HTERT RPE-1 (cell line): ENCODE results near the gene TMPRSS11B.
"Not testable (repeated sequence)": the region's sequence is repeated elsewhere in the genome, so short reads cannot be mapped to it uniquely, and the experiment has no call there.

Source experiments
- in situ Hi-C: fragments of 300-500 bp; cut with MboI; formaldehyde crosslinking; loops from 4 replicates; pipeline ENCODE4 v1.14.3; 2020; ENCODE audit warnings: low sequenced_read_pairs

TMPRSS11B gene

DNA sequence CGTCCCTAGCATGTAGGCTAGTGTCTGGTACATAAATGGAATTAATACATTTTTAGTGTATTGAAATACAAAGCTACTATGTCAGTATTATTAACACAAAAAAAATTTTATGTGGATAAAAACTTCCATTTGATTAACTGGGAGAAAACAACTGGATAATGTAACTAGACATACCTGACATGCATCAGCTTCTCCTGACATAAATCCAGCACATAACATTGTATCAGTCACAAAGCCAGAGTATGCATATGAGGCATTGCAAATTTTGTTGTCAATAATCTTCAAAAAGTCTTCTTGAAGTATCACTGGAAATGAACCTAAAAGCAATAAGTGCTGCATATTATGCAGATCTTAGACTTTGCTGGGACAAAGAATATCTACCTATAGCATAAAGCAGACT lies 16.9 kb downstream of the TMPRSS11B start:
- in situ Hi-C loops: no loop called here

DNA sequence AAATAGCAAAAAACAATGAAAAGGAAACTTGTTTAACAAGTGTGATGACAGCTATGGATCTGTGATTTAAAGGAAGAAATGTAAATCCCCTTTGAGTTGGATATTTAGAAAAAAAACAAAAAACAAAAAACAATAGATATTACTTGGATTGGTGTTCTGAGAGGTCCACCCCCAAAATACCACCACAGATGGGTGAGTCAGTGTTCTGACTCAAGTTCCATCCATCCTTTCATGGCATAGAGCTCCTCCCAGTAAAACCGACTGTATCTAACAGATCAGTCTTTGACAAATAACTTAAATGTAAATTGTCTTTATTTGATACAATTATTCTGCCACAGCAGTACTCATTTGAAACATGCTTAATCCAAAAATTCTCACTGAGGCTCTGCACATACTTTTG lies 27.4 kb downstream of the TMPRSS11B start:
- in situ Hi-C loops: no loop called here

DNA sequence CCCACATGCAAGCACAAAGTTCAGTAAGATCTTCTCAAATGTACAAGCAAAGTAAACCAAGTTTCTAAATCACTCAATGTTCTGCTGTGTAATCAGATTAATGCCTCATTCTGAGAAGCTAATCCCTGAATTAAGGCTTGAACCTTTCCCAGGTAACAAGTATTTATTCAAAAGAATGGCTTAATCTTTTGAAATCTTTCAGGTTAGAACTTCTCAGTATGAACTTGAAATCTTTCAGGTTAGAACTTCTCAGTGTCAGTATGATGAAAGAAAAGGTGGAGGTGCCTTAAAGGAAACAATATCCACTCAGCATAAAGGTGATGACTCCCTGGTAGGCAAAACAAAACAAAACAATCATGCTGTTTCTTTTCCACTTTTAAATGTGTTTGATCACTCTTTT lies 29.0 kb downstream of the TMPRSS11B start:
- in situ Hi-C loops: no loop called here

DNA sequence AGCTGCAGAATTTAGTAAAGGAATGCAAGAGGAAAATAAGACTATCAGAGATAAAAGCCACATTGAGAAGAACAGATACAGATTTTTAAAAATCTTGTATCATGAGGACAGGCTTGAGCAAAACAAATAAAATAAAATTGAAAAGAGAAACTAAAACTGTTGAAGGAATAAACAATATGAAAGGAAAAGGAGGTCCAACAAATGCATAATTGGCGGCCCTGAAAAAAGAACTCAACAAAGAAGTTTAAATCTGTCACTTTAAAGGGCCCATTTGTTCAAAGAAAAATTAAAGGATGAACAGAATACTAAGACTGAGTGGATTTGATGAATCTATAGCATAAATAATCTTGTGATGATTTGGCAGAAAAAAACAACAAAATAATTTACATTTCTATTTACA lies 36.5 kb downstream of the TMPRSS11B start:
- in situ Hi-C loops: no loop called here

DNA sequence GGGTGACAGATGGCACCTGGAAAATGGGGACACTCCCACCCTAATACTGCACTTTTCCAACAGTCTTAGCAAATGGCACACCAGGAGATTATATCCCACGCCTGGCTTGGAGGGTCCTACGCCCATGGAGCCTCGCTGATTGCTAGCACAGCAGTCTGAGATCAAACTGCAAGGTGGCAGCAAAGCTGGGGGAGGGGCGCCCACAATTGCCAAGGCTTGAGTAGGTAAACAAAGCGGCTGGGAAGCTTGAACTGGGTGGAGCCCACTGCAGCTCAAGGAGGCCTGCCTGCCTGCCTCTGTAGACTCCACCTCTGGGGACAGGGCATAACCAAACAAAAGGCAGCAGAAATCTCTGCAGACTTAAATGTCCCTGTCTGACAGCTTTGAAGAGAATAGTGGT lies 51.2 kb downstream of the TMPRSS11B start:
- in situ Hi-C loops: not testable (repeated sequence)

DNA sequence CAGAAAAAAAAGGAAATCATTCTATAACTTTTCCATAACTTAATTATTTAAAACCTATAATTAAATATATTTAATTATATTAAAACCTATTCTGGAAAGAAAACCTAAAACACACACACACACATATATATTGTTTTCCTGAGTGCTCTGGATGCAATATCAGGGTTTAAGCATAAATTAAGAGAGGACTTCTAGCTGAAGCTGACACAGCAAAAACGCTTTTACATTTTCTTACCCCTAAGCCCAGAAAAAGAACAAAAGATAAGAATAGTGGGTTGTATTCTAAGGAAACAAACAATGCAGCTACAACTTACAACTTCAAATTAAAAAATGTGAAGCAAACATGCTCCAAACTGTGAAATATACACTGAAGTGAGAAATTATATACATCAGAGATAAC lies 52.3 kb downstream of the TMPRSS11B start:
- in situ Hi-C loops: no loop called here

DNA sequence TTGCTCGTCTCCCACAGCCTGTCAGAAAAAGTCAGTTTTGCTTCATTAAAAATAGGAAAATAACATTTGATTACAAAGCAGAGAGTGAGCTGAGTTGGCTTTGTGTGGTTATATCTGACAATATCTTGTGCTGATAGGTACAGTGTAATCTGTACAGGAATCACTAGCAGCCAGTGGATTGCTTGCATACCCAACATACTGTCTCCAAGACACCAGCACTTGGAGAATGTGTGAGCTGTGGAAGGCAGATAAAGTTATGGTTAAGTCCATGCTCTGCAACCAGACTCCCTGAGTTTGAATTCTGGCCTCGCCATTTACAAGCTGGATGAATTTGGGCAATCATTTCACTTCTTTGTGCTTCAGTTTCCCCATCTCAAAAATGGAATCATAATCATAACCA lies 58.3 kb downstream of the TMPRSS11B start:
- in situ Hi-C loops: no loop called here

DNA sequence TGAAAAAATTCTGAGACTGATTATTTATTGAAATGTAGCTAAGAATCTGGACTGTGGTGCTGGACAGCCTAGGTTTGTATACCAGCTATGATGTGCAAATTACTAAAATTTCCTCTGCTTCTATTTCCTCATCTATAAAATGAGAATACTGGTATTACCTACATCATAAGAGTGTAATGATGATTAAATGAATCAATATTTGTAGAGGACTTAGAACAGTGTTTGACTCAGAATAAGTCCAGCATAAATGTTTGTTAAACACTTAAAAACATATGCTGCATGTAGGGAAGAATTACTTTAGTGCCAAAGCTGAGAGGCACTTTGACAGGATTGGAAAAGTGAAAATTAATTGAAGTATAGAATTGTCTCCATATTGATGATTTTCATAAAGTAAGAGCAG lies 60.6 kb downstream of the TMPRSS11B start:
- in situ Hi-C loops: no loop called here

DNA sequence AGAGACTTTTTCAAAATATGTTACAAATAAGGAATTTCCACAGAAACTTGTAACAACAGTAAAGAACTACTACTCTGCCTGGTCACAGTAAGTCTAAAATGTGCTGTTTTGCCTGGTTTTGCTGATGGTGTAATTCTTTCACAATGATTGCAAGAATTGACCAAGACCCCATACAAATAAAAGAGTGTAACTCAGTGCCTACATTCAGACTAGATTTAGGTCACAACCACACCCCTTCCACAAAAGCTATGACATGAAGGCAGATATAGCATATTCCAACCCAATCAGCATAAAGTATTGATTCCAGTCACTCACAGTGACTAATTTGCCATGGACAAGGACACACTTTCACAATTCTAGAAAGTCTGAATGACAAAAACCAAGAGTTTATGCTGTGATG lies 62.1 kb downstream of the TMPRSS11B start:
- in situ Hi-C loops: no loop called here

DNA sequence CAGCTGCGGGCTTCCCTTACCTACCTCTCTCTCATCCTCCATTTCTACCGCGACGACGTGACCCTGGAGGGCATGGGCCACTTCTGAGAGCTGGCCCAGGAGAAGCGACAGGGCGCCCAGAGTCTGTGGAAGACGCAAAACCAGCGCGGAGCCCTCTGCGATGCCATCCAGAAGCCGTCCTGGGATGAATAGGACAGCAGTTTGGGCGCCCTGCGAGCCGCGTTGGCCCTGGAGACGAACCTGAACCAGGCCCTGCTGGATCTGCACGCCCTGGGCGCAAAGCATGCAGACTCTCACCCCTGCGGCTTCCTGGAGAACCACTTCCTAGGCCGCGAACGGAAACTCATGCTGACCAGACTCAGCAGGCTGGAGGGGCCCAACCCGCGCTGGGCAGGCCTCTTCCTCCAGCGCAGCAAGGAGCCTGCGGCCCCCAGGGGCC lies 63.1 kb downstream of the TMPRSS11B start:
- in situ Hi-C loops: no loop called here

DNA sequence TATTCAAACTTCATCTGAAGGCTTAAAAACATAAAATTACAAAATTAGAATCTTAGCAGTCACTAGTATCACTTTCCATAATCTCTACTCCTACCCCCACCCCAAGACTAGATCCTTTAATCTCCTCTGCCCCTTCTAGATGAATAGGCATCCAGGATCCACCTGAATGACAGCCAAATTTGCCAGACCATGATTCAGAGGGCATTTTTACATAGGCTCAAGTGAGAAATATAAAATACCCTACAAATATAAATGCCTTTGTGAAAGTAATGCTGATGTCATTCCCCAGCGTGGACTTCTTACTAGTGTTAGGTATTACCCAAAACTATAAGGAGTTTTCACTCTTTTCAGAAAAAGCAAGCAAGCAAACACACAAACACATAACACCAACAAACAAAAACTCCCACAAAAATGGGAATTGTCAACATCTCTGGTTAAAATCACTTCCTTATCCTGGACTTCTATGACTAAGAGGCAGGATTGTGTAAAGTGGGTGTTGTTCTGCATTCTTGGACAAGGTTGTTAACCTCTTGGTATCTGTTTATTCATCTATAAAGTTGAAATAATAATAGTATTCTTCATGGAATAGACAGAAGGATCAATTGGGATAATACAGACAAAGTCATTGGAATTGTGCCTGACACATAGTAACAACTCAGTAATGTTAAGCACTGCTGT lies 64.5 kb downstream of the TMPRSS11B start:
- in situ Hi-C loops: no loop called here

DNA sequence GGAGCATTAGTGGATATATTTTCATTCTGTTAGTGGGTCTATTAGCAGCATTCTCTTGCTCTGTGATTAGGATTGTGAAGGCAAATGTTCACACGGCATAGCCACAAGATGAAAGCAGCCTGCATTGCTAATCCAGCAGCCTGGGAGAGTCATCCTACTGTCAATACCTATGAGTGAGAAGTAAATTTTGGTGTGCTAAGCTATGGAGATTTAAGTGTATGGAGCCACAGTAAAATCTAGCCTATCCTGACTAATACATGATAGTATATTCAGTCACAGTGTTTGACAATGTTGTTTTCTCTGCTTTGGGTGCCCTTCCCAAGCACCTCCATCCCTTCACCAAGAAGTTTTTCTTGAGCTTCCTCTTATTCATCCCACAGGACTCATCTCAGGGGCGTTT lies 68.6 kb downstream of the TMPRSS11B start:
- in situ Hi-C loops: no loop called here
